NCI-H526 (cell line): Measurements from ENCODE around the gene TPP2.

Experiments
- DNase-seq, 2 experiments: peaks; one replicate each; lab custom pipeline; 2025; lab: John Stamatoyannopoulos, UW

The TPP2 gene

GRCh38 chr13:102694937-102695336 lies 98.2 kb downstream of the TPP2 start, which contains the start of gene METTL21C:
METTL21C (minus strand) TSS chr13:102695044; CDS start chr13:102694498, 546 bp downstream.
- DNase-seq: no peak

- DNase-seq: no peak
Measured at GRCh38 chr13:102696465-102696864, 99.7 kb downstream of the TPP2 start.

- no peak for DNase-seq
Measured at GRCh38 chr13:102697264-102697663, 100.5 kb downstream of the TPP2 start.

GRCh38 chr13:102697929-102698648 lies 101.3 kb downstream of the TPP2 start:
- no peak for DNase-seq

- no peak for DNase-seq
Measured at GRCh38 chr13:102698649-102698980, 101.8 kb downstream of the TPP2 start.

GRCh38 chr13:102699504-102699903 lies 102.7 kb downstream of the TPP2 start:
- DNase-seq: no peak

GRCh38 chr13:102700088-102701031 lies 103.6 kb downstream of the TPP2 start:
- no peak for DNase-seq

- DNase-seq: no peak
Measured at GRCh38 chr13:102701331-102701730, 104.5 kb downstream of the TPP2 start.

- DNase-seq: no peak
Measured at GRCh38 chr13:102702965-102703725, 106.4 kb downstream of the TPP2 start.

GRCh38 chr13:102703726-102704035 lies 106.9 kb downstream of the TPP2 start:
- no peak for DNase-seq

GRCh38 chr13:102704238-102705058 lies 107.7 kb downstream of the TPP2 start:
- no peak for DNase-seq

- DNase-seq: no peak
Measured at GRCh38 chr13:102707467-102707866, 110.7 kb downstream of the TPP2 start.

GRCh38 chr13:102708211-102708610 lies 111.4 kb downstream of the TPP2 start:
- no peak for DNase-seq

GRCh38 chr13:102708991-102709390 lies 112.2 kb downstream of the TPP2 start:
- DNase-seq: no peak

- DNase-seq: no peak
Measured at GRCh38 chr13:102709536-102709935, 112.8 kb downstream of the TPP2 start.

GRCh38 chr13:102710261-102710679 lies 113.5 kb downstream of the TPP2 start:
- no peak for DNase-seq

- DNase-seq: no peak
Measured at GRCh38 chr13:102715447-102715846, 118.7 kb downstream of the TPP2 start.

GRCh38 chr13:102718746-102719145 lies 122.0 kb downstream of the TPP2 start:
- no peak for DNase-seq

- DNase-seq: no peak
Measured at GRCh38 chr13:102721800-102722231, 125.0 kb downstream of the TPP2 start.

GRCh38 chr13:102724923-102725322 lies 128.1 kb downstream of the TPP2 start:
- peak in 1 of 2 experiments; percentile 54 for DNase-seq

GRCh38 chr13:102726430-102726829 lies 129.6 kb downstream of the TPP2 start:
- DNase-seq: peak in 1 of 2 experiments; percentile 35
